Peyer's patch (tissue), 4 donors: ENCODE results near the gene PNPLA5.

Experiments
- POLR2A ChIP-seq, 2 donors: fragments of 450-650 bp; IDR thresholded peaks; one replicate each; pipeline ENCODE4 v1.5.1; 2017; ENCODE audit warnings: antibody characterized with exemption in 2 of 2, mild to moderate bottlenecking in 2 of 2, moderate library complexity in 2 of 2
- TF ChIP-seq, protein P1 (sequence below), 6 experiments: fragments of 450-650 bp in 4 of 6; fragments of 200-600 bp in 2 of 6; sonication (generic) in 1 of 6; IDR thresholded peaks; one replicate each; pipeline ENCODE4 v1.5.1; 2017 to 2019; ENCODE audit warnings: antibody characterized with exemption in 6 of 6, mild to moderate bottlenecking in 3 of 6, moderate library complexity in 1 of 6

DNA sequence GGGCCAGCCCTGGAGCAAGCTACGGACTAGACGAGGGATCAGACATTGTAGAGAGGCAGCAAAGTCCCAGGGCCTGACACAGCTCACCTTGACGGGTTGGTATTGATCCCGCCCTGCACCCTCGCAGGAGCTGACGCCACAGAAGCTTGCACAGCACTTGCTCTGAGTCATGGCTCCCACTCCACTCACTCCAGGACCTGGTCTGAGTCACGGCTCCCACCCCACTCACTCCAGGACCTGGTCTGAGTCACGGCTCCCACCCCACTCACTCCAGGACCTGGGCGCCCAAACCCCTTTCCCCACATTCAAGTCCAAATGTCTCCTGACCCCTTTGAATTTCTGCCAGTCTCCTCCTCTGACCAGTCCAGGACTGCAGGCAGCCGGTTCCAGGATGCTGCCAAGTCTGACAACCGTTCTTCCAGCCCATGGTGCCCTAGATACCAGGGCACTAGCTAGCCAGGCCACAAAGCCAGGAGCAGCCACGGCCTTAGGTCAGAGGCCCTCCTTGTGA is 6.0 kb upstream of the PNPLA5 start:
- TF ChIP-seq, protein P1, sequence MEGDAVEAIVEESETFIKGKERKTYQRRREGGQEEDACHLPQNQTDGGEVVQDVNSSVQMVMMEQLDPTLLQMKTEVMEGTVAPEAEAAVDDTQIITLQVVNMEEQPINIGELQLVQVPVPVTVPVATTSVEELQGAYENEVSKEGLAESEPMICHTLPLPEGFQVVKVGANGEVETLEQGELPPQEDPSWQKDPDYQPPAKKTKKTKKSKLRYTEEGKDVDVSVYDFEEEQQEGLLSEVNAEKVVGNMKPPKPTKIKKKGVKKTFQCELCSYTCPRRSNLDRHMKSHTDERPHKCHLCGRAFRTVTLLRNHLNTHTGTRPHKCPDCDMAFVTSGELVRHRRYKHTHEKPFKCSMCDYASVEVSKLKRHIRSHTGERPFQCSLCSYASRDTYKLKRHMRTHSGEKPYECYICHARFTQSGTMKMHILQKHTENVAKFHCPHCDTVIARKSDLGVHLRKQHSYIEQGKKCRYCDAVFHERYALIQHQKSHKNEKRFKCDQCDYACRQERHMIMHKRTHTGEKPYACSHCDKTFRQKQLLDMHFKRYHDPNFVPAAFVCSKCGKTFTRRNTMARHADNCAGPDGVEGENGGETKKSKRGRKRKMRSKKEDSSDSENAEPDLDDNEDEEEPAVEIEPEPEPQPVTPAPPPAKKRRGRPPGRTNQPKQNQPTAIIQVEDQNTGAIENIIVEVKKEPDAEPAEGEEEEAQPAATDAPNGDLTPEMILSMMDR (IDR thresholded peaks at IDR 0.05) = no peak
- TF ChIP-seq POLR2A (IDR thresholded peaks at IDR 0.05) = no peak
